IPS-18c (cell line): ENCODE data around the gene ASZ1.

Experiments
- H3K4me3 ChIP-seq: 2 replicates; pipeline ENCODE4 v1.7.0; 2013; ENCODE audit warnings: low read depth, mild to moderate bottlenecking, low read length, moderate library complexity; ENCODE audit not compliant: insufficient read depth
- H3K9me3 ChIP-seq: one replicate; pipeline ENCODE4 v1.6.1; 2013; ENCODE audit warnings: mild to moderate bottlenecking, low read length, moderate library complexity; ENCODE audit not compliant: control insufficient read depth, insufficient read depth

ASZ1 gene

GRCh38 chr7:117319181-117319580, 108.1 kb downstream of the ASZ1 start:
- Histone ChIP-seq H3K4me3 (no peak overlapping the region), H3K9me3 (peaks cover 2% of the 10 kb centered on the region)

GRCh38 chr7:117313582-117313981, 113.7 kb downstream of the ASZ1 start:
- H3K4me3 ChIP-seq, result no peak overlapping the region
- H3K9me3 ChIP-seq, result no peaks in the 10 kb centered on the region
